HuH-7.5 (cell line): ENCODE results near the gene WDR45.
"Not testable (repeated sequence)": the region's sequence is repeated elsewhere in the genome, so short reads cannot be mapped to it uniquely, and the experiment has no call there.

Experiments used
- DNase-seq: peaks from one replicate; pipeline ENCODE4 v3.0.0; 2011; ENCODE audit warnings: low spot score

The WDR45 gene

DNA sequence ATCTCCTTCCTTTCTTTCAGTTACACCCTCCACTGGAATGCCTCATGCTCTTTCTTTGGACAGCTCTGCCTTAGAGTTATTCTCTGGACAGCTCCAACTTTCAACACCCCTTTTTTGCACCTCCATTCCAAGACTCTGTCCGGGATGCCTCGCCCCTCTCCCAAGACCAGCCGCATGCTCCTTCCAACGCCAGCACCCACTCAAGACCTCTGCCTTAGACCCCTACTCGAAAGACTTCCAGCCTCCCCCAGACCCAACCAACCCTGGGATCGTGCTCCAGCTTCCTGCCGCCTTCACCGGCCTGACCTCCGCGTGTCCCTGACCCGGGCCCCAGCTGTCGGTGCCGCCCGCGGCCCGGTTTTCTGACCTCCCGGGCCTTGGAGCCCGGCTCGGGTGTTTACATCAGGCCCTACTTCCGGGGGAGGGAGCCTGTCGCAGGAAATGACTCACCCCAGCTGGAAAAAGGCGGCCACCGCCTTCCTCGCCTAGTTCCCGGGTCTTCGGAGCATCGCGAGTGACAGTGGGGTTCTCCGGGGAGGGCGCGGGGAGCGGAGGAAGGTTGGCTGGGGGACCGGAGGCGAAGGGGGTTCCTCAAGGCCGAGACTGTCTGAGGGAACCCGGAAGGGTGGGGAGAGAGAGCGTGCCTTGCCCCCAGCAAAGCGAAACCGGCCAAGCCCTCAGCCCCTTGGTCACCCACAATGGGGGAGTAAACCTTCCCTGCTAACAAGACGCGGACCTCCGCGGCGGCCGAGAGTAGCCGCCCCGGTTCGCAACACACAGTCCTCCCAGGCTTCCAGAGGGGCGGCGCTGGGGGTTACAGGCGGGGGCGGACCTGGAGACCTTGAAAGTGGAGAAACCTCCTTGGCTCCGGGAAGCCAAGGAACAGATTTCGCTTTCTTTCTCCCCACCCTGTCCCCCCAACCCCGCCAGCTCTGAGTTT is at the start of gene WDR45:
Gene WDR45 (minus strand): TSS at position 399 of the 940 bp plus-strand sequence. CDS start 1,792 bp downstream, outside the sequence.
- peak; percentile 95 for DNase-seq

DNA sequence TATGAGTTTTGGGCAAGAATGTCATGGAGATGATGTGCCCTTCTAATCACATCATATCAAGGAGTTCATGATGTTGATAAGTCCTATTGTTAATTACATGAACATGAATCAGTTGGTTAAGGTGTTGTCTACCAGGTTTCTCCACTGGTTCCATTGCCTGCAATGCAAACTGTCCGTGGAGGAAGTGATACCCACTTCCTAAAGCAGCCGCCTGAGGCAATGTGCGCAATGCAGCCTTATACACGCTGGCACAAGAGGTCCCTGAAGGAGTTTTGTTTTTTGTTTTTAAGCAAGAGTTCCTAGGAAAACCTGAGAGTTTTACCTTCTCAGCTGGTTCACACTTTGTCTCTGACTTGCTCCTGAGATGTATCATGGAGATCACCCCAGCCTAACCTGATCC is 49.7 kb upstream of the WDR45 start:
- DNase-seq = no peak

DNA sequence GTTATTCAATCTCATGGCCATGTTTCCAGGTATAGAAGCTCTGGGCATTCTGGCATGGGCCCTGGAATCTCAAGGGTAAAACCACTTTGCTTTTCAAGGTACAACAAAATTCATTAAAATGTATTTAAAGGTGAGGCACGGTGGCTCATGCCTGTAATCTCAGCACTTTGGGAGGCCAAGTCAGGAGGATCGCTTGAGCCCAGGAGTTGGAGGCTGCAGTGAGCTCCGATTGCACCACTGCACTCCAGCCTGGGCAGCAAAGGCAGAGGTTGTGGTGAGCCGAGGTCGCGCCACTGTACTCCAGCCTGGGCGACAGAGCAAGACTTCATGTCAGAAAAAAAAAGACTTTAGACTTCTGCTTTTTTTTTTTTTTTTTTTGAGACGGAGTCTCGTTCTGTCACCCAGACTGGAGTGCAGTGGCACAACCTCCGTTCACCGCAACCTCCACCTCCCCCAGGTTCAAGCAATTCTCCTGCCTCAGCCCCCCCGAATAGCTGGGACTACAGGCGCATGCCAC is 48.1 kb upstream of the WDR45 start:
- DNase-seq = not testable (repeated sequence)

DNA sequence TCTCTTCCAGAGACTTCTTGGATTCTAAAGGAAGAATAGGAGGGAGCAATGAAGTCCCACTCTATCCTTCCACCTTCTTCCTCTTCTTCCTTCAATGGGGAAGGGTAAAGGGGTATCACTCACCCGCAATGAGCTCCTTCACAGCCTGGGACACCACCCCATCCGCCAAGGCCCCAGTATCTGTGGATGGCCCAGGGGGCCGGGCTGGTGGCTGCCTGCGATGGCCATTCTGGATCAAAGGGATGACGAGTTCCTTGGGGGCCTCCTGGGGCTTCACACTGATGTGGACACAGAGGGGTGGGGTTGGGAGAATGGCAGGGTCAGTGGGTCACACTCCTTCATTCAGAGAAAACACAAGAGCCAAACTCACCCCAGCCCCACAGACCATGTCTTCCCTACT is 42.8 kb upstream of the WDR45 start:
- no peak for DNase-seq

DNA sequence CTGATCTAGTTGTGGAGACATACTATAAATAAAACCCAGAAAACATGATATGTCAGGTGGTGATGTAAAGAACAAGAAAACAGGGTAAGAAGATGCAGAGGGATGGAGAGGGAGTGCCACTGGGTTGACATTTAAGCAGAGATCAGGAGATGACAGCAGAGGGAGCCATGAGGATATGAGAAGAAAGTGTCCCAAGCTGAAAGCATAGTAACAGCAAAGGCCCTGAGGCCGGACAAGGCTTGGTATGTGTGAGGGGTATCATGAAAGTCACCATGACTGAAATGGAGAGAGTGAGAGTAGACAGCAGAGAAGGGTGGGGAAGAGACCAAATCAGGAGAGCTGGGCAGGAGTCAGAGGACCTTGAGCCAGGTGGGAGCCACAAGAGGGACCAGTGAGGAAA is 40.4 kb upstream of the WDR45 start:
- no peak for DNase-seq

DNA sequence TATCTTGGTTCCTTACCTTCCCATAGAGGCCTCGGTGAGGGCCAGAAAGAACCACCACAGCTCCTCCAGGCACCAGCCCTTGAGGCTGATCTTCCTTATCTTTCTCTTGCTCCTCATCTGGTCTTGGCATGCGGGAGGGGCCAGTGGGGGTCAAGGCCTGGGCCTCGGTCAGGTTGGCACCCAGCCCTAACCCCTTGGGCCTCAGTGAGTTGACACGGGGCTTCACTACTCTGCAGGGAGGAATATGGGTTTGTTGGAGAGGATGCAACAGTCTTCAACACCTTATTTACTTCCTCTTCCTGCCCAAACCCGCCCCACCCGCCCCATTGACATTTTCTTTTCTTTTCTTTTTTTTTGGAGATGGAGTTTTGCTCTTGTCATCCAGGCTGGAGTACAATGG is 37.9 kb upstream of the WDR45 start:
- DNase-seq = no peak

DNA sequence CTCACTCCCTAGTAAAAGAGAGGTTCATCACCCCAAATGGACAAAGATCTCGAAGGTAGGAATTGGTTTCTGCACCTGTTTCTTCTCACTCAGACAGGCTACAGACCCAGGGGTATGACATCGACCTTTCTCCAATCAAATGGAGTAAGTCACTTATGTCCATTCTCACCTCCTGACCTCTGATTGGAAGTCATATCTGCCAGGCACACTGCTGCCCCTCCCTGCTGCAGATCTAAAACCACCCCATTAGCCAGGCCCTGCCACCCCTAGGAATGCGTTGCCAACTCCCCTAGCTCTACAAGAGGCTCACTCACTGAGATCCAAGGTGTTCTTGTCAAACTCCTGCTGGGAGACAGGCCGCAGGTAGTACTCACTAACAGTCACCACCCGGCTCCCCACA is 37.0 kb upstream of the WDR45 start:
- DNase-seq = no peak

DNA sequence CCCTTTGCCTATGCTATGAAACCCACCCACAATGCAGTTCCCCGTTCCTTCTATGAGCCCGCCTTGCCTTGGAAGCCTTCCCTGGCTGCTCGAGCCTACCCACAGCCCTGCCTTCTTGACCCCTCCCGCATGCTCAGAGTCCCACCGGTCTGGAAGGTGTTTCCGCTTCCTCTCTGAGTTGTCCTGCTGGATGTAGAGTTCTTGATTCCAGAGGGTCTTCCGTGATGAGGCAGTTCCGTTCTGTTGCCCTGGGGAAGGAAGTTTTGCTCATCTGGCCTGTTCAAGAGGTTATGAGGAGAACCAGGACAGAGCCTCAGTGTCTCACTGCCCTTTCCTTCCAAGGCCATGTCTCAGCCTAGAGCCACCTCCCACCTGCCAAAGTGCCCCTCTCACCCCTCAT is 36.4 kb upstream of the WDR45 start:
- no peak for DNase-seq

DNA sequence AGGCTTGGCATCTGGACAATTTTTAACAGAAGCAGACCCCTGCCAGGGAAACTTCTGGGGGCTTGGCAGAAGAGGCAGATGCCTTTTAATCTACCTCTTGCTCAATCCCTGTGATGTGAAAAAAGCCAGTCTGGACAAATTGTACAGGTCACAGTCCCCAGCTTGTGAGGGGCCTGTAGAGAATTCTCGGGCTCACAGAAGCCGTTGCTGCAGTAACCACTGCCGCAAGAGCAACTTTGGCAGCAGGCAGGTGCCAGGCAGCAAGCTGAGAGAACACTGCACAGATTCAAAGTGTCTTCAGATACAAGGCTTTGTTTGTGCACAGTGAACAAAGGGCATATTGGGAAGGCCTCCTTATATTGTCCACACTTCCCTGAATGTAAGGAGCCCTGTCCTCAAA is 32.1 kb upstream of the WDR45 start:
- no peak for DNase-seq

DNA sequence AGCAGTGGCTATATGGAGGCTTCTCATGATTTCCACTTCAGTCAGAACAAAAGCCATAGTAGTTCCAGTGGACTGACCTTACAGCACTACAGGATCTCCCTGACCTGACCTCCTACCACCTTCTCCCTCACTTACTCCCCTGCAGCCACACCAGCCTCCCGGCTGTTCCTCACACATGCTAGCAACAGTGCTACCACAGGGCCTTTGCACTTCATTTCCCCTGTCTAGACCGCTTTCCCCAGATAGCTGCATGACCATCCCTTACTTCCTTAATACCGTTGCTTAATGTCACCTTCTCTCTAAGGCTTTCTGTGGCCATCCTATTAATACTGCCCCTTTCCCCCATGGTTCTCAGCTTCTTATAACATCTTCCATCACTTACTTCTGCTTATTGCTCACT is 30.7 kb upstream of the WDR45 start:
- no peak for DNase-seq

DNA sequence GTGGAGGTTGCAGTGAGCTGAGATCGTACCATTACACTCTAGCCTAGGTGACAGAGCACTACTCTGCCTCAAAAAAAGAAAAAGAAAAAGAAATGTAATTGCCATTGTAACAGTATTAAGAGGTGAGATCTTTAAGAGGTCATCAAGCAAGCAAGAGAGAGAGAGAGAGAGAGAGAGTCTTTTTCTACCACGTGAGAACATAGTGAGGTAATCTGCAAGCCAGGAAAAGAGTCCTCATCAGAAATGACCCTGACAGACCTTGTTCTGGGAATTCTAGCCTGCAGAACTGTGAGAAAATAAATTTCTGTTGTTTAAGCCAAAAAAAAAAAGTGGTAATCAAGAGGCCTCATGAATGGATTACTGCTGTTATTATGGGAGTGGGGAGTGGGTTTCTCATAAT is 29.0 kb upstream of the WDR45 start:
- no peak for DNase-seq

DNA sequence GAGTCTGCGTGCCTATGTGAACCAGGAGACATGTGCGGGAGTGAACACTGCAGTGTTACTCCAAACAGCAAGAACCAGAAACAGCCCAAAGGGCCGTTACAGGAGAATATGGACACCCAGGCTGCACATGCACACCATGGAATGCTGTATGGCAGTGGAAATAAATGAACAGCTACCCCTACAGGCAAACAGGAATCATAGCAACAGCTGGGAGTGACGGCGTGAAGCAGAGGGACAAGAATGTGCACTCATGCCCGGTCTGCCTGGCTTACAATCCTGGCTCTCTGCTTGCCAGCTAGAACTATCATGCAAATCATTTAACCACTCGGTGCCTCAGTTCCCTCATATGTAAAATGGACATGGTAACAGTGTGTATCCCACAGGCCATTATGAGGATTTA is 27.2 kb upstream of the WDR45 start:
- DNase-seq = peak; percentile 35

DNA sequence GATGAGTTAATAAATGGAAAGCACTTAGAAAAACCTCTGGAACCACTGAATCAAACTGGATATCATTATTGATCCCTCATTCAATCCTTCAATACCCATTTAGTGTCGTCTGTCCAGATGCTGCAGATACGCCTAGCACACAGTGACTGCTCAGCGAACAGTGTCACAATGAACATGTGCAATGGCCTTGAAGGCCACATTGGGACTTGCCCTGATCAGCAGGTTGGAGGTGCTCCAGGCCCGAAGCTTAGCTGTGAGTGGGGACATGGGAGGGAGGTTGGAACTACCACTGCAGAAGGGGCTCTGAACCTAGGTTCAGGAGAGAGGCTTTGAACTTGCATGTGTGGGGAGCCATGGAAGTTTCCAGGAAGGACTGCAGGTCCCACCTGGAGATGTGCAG is 26.6 kb upstream of the WDR45 start:
- DNase-seq = no peak

DNA sequence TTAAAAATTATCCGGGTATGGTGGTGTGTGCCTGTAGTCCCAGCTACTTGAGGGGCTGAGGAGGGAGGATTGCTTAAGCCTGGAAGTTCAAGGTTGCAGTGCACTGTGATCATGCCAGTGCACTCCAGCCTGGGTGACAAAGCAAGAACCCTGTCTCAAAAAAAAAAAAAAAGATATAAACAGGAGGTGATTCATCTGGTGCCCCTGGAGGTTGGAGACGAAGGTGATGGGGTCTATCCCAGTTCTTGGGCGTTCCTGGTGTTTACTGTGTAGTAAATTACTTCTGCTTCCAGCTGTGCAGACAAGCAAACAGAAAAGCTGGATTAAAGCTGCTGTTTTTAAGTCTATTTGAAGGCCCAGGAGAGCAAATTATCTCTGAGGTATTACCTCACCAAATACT is 23.9 kb upstream of the WDR45 start:
- DNase-seq = no peak

DNA sequence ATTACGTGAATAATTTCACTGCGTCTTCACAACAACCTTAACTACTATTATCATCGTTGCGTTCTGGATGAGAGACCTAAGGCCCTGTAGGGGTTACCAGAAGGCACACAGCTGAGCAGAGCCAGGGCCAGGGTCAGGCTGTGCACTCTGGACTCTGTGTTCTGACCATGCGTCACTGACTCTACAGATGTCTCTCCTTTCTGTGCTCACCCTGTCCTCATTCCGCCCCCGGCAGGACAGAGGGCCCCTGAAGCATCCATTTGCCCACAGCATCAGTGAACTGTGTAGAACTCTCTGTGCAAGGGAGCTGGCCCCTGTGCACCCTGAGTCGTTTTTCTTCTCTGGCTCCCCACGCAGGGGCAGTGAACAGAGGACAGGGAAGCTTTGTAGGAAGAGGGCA is 22.5 kb upstream of the WDR45 start:
- no peak for DNase-seq

DNA sequence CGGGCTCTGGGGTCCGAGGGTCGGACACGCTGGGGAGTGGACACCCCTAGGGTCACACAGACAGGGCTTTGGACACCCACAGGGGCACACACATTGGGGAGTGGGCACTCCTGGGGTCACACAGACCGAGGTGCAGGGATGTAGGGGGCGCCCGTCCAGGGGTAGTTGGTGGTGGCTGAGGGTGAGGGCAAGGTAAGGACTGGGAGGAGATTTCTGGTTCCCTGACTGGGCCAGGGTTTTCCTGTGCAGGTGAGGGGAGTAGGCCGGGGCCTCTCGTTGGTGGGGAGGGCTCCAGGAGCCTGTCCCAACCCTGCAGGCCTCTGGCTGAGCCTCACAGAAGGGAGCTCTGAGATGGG is 21.9 kb upstream of the WDR45 start:
- DNase-seq = no peak

DNA sequence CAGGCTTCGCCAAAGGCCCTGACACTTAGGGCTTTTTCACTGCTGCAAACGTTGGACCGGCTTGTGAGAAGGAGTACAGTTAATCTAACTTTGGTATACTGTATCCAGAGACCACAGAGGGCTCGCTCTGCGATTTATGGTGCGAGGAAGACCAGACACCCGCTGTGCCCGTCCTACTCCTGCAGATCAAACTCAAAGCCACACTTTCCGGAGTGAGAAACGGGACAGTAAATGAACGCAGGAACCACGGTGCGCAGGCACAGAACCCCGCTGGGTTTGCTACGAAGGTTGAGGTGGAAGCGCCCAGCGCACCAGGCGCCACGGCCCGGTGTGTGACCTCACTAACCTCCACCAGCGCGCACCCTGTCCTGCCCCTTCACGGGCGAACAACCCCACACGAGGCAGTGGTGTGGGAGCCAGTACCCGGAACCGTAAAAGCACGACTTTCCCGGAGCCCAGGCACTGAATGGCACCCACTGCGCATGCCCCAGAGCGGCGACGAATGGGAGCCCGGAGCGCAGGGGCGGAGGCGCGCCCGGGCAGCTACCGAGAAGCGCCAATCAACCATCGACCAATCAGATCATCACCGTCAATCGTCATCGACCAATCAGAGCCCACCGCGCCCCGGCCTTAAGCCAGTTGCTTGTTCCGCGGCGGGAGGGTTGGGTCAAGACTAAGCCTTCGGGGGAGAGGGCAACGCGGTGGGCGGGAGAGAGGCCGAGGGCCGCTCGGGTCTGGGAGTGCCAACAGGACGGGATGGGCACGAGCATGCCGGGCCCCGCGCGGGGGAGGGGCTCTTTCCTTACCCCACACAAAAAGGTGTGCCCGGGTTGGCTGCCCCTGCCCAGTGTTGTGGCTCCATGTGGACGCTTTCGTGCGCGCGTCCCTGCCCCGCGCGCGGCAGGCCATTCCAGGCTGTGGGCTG is 21.3 kb upstream of the WDR45 start:
- DNase-seq = peak; percentile 98

DNA sequence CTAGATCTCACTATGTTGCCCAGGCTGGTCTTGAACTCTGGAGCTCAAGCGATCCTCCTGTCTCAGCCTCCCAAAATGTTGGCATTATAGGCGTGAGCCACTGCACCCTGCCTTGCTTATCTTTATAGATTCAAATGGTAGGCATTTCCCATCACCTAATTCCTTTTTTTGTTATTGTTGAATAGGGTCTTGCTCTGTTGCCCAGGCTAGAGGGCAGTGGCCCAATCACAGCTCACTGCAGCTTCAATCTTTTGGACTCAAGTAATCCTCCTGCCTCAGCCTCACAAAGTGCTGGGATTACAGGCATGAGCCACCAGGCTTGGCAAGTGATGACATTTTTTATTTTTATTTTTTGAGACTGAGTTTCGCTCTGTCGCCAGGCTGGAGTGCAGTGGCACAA is 16.7 kb upstream of the WDR45 start:
- DNase-seq = no peak

DNA sequence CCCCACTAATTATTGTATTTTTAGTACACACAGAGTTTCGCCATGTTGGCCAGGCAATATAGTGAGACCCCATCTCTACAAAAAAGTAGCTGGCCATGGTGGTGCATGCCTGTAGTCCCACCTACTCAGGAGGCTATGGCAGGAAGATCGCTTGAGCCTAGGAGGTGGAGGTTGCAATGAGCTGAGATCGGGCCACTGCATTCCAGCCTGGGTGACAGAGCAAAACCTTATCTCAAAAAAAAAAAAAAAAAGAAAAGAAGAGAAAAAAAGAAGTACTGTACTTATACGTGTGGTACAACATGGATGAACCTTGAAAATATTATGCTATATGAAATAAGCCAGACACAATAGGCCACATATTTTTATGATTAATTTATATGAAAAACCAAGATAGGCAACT is 9.9 kb upstream of the WDR45 start:
- DNase-seq = no peak

DNA sequence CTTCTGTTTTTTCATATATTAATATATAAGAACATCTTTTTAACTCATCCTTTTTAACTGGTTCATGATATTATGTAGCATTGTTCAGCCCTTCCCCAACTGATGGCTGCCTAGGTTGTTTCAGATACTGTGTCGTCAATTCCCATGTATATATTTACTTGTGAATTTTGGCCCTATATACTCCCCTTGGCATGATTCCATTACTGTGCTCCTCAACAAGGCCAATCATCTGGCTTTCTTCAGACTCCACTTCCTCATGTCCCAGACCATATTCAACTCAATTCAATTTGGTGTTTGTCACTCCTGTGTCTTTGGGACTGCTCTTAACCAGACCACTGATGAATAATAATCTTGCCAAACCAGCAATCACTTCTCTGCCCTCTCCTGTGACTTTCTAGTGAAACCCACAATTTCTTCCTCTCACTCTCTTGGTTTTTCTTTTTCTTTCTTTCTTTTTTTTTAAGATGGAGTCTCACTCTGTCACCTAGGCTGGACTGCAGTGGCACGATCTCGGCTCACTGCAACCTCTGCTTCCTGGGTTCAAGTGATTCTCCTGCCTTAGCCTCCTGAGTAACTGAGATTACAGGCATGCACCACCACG is 2.7 kb upstream of the WDR45 start:
- no peak for DNase-seq

DNA sequence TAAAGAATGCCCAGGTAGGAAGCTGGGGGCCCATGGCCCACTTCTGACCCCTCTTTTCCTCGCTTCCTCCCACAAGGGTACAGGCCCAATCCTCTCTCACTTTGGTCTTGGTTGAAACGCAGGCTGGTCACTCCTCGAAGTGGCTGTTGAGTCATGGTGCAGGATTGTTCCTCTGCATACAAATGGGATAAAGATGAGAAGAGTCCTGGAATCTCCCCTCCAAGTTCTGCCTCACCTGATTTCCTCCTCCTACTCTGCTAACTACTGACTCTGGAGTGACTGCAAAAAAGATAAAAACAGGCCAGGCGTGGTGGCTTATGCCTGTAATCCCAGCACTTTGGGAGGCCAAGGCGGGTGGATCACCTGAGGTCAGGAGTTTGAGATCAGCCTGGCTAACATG is 1.7 kb downstream of the WDR45 start:
- DNase-seq = no peak

DNA sequence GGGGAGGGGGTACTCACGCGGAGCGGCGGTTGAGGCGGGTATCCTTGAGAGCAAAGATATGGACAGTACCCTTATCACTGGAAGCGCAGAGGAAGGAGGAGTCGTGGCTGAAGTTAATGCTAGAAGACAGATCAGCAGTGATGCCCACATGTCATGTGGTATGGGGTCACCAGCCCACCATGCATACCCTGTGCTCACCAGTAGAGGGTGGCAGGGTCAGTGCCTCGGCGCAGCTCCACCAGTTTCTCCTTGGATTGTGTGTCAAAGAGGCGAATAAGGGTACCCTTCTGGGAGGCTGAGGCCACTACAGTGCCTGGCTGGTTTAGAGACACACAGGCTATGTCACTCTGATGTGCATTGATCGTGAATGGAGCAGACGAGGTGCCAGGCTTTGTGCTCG is 4.3 kb downstream of the WDR45 start:
- no peak for DNase-seq
